ENCODE measurements around the gene RITA1. TPM values are rescaled to one million over a fixed set of nuclear protein-coding genes. Genes with fewer than 3 reads are reported as not detected.

Gene RITA1
- total and polyA plus RNA-seq, 5 donors from 2014 or later: 10.1 to 38.3 (median 21.0) TPM

DNA sequence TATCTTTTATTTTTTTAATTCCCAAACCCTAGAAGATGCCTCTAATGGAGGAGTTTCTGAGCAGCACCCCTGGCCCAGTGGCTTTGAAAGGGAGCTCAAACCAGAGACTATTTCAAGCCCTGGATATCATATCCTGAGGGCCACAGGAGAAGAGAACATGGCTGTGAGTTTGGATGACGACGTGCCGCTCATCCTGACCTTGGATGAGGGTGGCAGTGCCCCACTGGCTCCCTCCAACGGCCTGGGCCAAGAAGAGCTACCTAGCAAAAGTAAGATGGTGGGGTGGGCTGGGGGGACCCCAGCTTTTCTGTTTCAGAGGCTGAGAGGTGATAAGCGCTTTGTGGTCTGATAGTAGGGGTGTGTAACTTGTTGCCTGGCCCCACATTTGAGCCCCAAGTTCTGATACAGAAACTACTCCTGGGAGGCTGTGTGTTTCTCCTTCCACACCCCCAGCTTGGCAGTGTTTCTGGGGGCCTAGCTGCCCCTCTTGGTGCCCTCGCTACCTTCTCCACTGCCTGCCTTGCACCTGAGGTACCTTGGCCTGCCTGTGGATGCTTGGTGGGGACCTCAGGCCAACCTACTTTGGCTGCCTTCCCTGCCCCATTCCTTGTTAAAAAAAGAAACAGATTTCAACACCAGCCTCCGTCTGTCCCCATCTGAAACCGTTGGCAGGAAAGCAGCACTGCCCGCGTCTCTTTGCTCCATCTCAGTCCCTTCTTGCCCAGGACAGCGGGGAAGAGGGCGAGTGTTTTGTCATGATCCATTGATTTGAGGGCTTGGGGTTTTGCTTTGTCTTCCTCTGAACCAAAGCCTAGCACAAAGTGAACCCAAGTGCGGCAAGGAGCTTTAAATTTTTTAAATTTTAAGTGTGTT lies 41.4 kb downstream of the RITA1 start:
- Mint-ChIP-seq H3K27me3 (no peaks in the 10 kb centered on the region), H3K4me3 (no peak overlapping the region), H3K4me1 (peaks cover 15 to 45% (median 29%) of the 10 kb centered on the region in 4 donors), H3K9me3 (no peaks in the 10 kb centered on the region), H3K27ac (no peak overlapping the region), H3K36me3 (peaks cover 22% of the 10 kb centered on the region)
- DNase-seq (no peak), ATAC-seq (ENCODE audit: low read depth in 2 of 2) (no peak)
- H3K27me3 ChIP-seq (ENCODE audit: control insufficient read depth, insufficient read depth, low read length): no peaks in the 10 kb centered on the region
- H3K36me3 ChIP-seq (ENCODE audit: control insufficient read depth, insufficient read depth, low read length): peaks cover 31% of the 10 kb centered on the region
- peaks cover 26% of the 10 kb centered on the region for H3K4me1 ChIP-seq (ENCODE audit: control insufficient read depth, insufficient read depth, low read length, poor library complexity, severe bottlenecking)
- H3K4me3 ChIP-seq (ENCODE audit: low read depth, low read length): no peak overlapping the region
- H3K27ac ChIP-seq (ENCODE audit: insufficient read depth, low read length, poor library complexity, severe bottlenecking): no peak overlapping the region
- H3K9me3 ChIP-seq (ENCODE audit: control insufficient read depth in 2 of 2, low read length in 2 of 2): no peaks in the 10 kb centered on the region

DNA sequence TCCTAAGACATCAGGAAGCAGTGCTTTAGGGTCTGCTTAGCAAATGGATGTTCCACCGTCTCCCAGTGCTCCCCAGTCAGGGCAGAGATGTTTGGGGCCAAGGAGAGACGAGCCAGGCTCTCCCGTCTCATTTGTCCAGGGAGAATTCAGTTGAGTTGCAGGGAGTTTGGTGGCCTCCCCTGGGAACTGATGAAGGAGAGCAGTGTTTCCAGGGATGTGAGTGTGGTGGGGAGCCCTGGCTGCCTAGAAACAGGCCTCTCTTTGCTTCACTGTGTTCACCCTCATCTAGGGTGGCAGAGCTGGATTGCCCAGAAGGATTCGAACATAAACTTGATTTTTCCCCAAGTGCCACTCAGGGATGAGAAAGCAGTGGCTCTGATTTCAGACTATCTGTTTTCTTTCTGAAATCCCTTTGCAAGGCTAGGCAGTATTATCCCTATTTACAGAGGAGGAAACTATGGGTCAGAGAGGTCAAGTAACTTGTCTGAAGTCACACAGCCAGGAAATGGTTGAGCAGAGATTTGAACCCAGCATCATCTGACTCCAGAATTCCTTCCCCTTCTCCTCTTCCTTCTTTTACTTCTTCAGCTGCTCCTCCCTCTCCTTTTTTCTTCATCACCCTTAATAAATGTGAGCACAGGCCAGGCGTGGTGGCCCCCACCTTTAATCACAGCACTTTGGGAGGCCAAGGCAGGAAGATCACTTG lies 42.3 kb downstream of the RITA1 start:
- Histone ChIP-seq H3K4me1 (ENCODE audit: control insufficient read depth, insufficient read depth, low read length, poor library complexity, severe bottlenecking) (peaks cover 21% of the 10 kb centered on the region), H3K36me3 (ENCODE audit: control insufficient read depth, insufficient read depth, low read length) (peaks cover 39% of the 10 kb centered on the region), H3K9me3 (ENCODE audit: control insufficient read depth in 2 of 2, low read length in 2 of 2) (no peaks in the 10 kb centered on the region), H3K27ac (ENCODE audit: insufficient read depth, low read length, poor library complexity, severe bottlenecking) (no peak overlapping the region), H3K4me3 (ENCODE audit: low read depth, low read length) (no peak overlapping the region), H3K27me3 (ENCODE audit: control insufficient read depth, insufficient read depth, low read length) (no peaks in the 10 kb centered on the region)
- H3K36me3 Mint-ChIP-seq: peaks cover 25% of the 10 kb centered on the region
- ATAC-seq (ENCODE audit: low read depth in 2 of 2) (no peak), DNase-seq (no peak)
- H3K27me3 Mint-ChIP-seq: no peaks in the 10 kb centered on the region
- H3K27ac Mint-ChIP-seq: peak overlapping the region in 2 of 3 donors; percentile 43 to 55
- no peak overlapping the region for H3K4me3 Mint-ChIP-seq
- peaks cover 11 to 40% (median 23%) of the 10 kb centered on the region in 4 donors for H3K4me1 Mint-ChIP-seq
- H3K9me3 Mint-ChIP-seq: no peaks in the 10 kb centered on the region

DNA sequence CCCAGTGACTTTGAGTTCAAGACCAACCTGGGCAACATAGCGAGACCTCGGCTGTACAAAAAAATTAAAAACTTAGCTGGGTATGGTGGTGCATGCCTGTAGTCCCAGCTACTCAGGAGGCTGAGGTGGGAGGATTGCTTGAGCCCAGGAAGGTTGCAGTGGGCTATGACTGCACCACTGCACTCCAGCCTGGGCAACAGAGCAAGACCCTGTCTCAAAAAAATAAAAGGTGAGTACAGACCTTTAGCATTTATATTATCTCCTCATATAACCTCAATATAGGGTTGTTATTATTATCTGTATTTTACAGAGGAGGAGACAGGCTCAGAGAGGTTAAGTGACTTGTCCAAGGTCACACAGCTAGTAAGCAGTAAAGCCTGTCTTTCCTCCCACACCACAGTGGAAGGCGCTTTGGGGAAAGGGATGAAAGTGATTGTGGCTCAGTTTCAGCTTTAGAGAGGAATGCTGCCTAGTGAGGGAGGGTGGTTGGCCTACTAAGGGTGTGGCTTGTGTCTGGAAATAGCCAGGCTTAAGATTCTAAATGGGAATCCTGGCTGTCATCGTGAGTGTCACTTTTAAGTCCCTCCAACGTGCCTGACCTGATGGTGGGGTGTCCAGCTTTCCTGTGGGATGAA lies 43.0 kb downstream of the RITA1 start:
- Histone ChIP-seq H3K4me1 (ENCODE audit: control insufficient read depth, insufficient read depth, low read length, poor library complexity, severe bottlenecking) (peaks cover 19% of the 10 kb centered on the region), H3K9me3 (ENCODE audit: control insufficient read depth in 2 of 2, low read length in 2 of 2) (no peaks in the 10 kb centered on the region), H3K27me3 (ENCODE audit: control insufficient read depth, insufficient read depth, low read length) (no peaks in the 10 kb centered on the region), H3K27ac (ENCODE audit: insufficient read depth, low read length, poor library complexity, severe bottlenecking) (no peak overlapping the region), H3K4me3 (ENCODE audit: low read depth, low read length) (no peak overlapping the region), H3K36me3 (ENCODE audit: control insufficient read depth, insufficient read depth, low read length) (peaks cover 40% of the 10 kb centered on the region)
- ATAC-seq (ENCODE audit: low read depth in 2 of 2) (no peak), DNase-seq (no peak)
- Mint-ChIP-seq H3K4me3 (no peak overlapping the region), H3K4me1 (peaks cover 6 to 40% (median 22%) of the 10 kb centered on the region in 4 donors), H3K27me3 (no peaks in the 10 kb centered on the region), H3K27ac (peak overlapping the region in 2 of 3 donors; percentile 55 to 67), H3K36me3 (peaks cover 27% of the 10 kb centered on the region), H3K9me3 (no peaks in the 10 kb centered on the region)

DNA sequence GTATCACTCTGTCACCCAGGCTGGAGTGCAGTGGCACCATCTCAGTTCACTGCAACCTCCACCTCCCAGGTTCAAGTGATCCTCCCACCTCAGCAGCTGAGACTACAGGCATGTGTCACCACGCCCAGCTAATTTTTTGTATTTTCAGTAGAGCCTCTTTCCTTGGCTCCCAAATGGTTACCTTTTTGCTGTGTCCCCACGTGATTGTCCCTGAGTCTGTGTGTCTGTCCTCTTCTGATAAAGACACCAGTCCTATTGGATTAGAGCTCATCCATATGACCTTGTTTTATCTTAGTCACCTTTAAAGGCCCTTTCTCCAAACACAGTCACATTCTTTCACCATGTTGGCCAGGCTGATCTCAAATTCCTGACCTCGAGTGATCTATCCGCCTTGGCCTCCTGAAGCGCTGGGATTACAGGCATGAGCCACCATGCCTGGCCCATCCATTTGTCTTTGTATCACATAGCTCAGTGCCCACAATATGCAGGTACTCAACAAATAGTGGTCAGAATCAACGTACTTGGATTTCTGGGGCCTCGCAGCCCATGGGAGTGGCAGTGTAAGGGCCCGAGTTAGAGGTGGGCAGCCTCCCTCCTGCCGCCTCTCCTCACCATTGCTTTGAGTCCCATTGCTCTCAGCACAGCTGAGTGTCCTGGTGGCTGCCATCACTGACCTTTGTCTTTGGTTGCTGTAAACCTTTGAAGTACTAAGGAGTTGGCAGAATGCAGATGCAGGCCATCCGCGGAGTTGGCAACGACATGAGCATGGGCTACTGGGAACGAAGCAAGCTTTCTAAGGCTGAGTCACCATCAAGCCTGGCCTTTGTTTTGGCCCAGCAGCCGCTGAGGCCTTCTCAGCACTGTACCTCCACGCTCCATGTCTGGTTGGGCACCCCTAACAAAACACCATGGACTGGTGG lies 45.1 kb downstream of the RITA1 start:
- Histone ChIP-seq H3K27ac (ENCODE audit: insufficient read depth, low read length, poor library complexity, severe bottlenecking) (no peak overlapping the region), H3K4me1 (ENCODE audit: control insufficient read depth, insufficient read depth, low read length, poor library complexity, severe bottlenecking) (peaks cover 13% of the 10 kb centered on the region), H3K36me3 (ENCODE audit: control insufficient read depth, insufficient read depth, low read length) (peaks cover 43% of the 10 kb centered on the region), H3K4me3 (ENCODE audit: low read depth, low read length) (no peak overlapping the region), H3K27me3 (ENCODE audit: control insufficient read depth, insufficient read depth, low read length) (no peaks in the 10 kb centered on the region), H3K9me3 (ENCODE audit: control insufficient read depth in 2 of 2, low read length in 2 of 2) (no peaks in the 10 kb centered on the region)
- peak in 1 of 3 donors; percentile 6 for DNase-seq
- H3K4me3 Mint-ChIP-seq: peak overlapping the region; percentile 10 to 53 (median 32)
- peaks cover 38% of the 10 kb centered on the region for H3K36me3 Mint-ChIP-seq
- ATAC-seq (ENCODE audit: low read depth in 2 of 2): no peak
- peaks cover 9 to 46% (median 16%) of the 10 kb centered on the region in 4 donors for H3K4me1 Mint-ChIP-seq
- peak overlapping the region in 1 of 3 donors; percentile 55 for H3K27ac Mint-ChIP-seq
- H3K27me3 Mint-ChIP-seq: no peaks in the 10 kb centered on the region
- no peaks in the 10 kb centered on the region for H3K9me3 Mint-ChIP-seq

DNA sequence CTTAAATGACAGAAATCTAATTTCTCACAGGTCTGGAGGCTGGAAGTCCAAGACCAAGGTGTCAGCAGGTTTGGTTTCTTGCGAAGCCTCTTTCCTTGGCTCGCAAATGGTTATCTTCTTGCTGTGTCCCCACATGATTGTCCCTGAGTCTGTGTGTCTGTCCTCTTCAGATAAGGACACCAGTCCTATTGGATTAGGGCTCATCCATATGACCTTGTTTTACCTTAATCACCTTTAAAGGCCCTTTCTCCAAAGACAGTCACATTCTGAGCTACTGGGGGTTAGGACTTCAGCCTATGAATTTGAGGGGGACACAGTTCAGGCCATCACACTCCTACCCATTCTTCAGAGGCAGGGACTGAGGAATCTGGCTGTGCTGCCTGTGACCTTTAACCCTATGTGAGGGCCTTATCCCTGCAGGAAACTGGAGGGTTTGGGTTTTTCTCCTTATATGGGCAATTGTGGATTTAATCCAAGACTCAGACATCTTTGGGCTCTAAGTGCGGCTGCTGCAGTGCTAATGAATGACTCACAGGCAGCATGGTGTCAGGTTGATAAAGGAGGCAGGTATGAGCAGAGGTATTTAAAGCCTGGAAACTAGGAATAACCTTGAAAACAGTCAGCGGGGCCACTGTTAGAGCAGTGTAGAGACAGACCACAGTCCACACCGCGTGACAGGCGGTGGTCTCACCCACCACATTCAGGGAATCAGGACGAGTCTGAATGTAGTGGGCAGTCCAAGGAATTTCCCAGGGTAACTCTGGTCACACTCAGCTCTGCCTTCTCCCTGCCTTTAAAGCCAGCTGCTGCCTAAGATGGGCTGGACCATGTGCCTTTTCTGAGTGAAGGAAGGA lies 45.9 kb downstream of the RITA1 start:
- peaks cover 43% of the 10 kb centered on the region for H3K36me3 ChIP-seq (ENCODE audit: control insufficient read depth, insufficient read depth, low read length)
- Mint-ChIP-seq H3K4me3 (no peak overlapping the region), H3K9me3 (no peaks in the 10 kb centered on the region), H3K27me3 (no peaks in the 10 kb centered on the region), H3K4me1 (peaks cover 12 to 54% (median 17%) of the 10 kb centered on the region in 4 donors), H3K36me3 (peaks cover 44% of the 10 kb centered on the region), H3K27ac (peak overlapping the region in 1 of 3 donors; percentile 77)
- H3K27me3 ChIP-seq (ENCODE audit: control insufficient read depth, insufficient read depth, low read length): no peaks in the 10 kb centered on the region
- H3K4me1 ChIP-seq (ENCODE audit: control insufficient read depth, insufficient read depth, low read length, poor library complexity, severe bottlenecking): peaks cover 13% of the 10 kb centered on the region
- no peaks in the 10 kb centered on the region for H3K9me3 ChIP-seq (ENCODE audit: control insufficient read depth in 2 of 2, low read length in 2 of 2)
- no peak overlapping the region for H3K27ac ChIP-seq (ENCODE audit: insufficient read depth, low read length, poor library complexity, severe bottlenecking)
- no peak for ATAC-seq (ENCODE audit: low read depth in 2 of 2)
- H3K4me3 ChIP-seq (ENCODE audit: low read depth, low read length): no peak overlapping the region
- DNase-seq: no peak

DNA sequence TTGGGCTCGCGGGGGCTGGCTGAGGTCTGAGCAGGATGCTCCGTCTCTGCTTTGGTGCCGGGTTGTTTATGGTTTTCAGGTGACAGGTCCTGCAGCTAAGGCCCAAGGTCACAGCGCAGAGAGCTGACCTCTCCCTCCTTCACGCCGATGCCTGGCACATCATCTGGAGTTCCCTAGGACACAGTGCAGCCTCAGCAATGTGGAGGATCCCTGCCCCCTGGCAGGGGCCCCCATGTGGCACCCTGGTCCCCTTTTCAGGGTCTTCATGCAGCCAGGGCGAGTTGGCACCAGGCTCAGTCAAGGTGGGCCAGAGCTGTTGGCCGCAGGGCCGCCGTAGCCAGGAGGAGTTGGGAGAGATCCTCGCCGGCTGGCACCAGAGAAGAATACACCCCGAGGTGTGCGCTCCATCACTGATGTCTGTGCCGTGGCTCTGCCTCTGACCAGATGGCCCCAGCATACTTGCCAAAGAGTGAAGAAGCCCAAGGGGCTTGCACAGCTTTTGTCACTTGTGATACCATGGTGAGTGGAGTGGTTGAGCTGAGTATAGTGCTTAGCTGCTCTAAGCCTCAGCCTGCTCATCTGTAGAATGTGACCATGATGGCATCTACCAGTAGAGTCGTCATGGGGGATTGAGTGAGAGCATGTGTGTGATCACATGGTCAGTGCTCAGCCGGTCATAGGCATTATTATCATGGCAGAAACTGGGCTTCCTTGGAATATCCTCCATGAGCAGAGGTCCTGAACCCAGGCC lies 46.7 kb downstream of the RITA1 start:
- peaks cover 48% of the 10 kb centered on the region for H3K36me3 Mint-ChIP-seq
- Histone ChIP-seq H3K4me3 (ENCODE audit: low read depth, low read length) (no peak overlapping the region), H3K27ac (ENCODE audit: insufficient read depth, low read length, poor library complexity, severe bottlenecking) (no peak overlapping the region), H3K9me3 (ENCODE audit: control insufficient read depth in 2 of 2, low read length in 2 of 2) (no peaks in the 10 kb centered on the region), H3K27me3 (ENCODE audit: control insufficient read depth, insufficient read depth, low read length) (no peaks in the 10 kb centered on the region), H3K36me3 (ENCODE audit: control insufficient read depth, insufficient read depth, low read length) (peaks cover 41% of the 10 kb centered on the region), H3K4me1 (ENCODE audit: control insufficient read depth, insufficient read depth, low read length, poor library complexity, severe bottlenecking) (peaks cover 13% of the 10 kb centered on the region)
- H3K27ac Mint-ChIP-seq: no peak overlapping the region
- H3K9me3 Mint-ChIP-seq: no peaks in the 10 kb centered on the region
- H3K27me3 Mint-ChIP-seq: no peaks in the 10 kb centered on the region
- peaks cover 12 to 57% (median 17%) of the 10 kb centered on the region in 4 donors for H3K4me1 Mint-ChIP-seq
- no peak for DNase-seq
- H3K4me3 Mint-ChIP-seq: peak overlapping the region in 2 of 4 donors; percentile 48 to 83
- no peak for ATAC-seq (ENCODE audit: low read depth in 2 of 2)

Measured in CD4-positive, CD25-positive, alpha-beta regulatory T cell (primary cell).